ENCODE data around the gene FFAR2.

Gene FFAR2

GRCh38 chr19:35439921-35440320 is 8.1 kb upstream of the FFAR2 start:
- H3K4me2 ChIP-seq (ENCODE audit: low read length) = no peak overlapping the region
- no peaks in the 10 kb centered on the region for H3K36me3 ChIP-seq (ENCODE audit: control insufficient read depth, low read length)
- H3K79me2 ChIP-seq (ENCODE audit: control insufficient read depth, low read length) = no peaks in the 10 kb centered on the region
- peaks cover 28% of the 10 kb centered on the region for H3K4me1 ChIP-seq (ENCODE audit: control insufficient read depth, low read length)
- H3F3A ChIP-seq (ENCODE audit: control insufficient read depth, insufficient read depth) = no peaks in the 10 kb centered on the region
- peaks cover 60% of the 10 kb centered on the region for H3K27me3 ChIP-seq (ENCODE audit: control insufficient read depth, low read length)
- H3K4me3 ChIP-seq (ENCODE audit: low read length) = no peak overlapping the region
- H3K9me3 ChIP-seq (ENCODE audit: control insufficient read depth, insufficient read depth, low read length) = no peaks in the 10 kb centered on the region
- no peak overlapping the region for H3K27ac ChIP-seq (ENCODE audit: low read depth, low read length)
- H3K9me2 ChIP-seq (replicated peaks; ENCODE audit: control insufficient read depth, low read length) = no peaks in the 10 kb centered on the region
- no peaks in the 10 kb centered on the region for H4K20me1 ChIP-seq (ENCODE audit: control insufficient read depth, insufficient read depth, low read depth, low read length)
- TF ChIP-seq EZH2phosphoT487 (IDR thresholded peaks at IDR 0.05; ENCODE audit: borderline replicate concordance, low read length) = no peak
- no peak for TF ChIP-seq CTCF (IDR thresholded peaks at IDR 0.05; ENCODE audit: low read depth, low read length, poor library complexity, severe bottlenecking)

- no peak overlapping the region for H3K4me3 ChIP-seq (ENCODE audit: low read length)
- H3K4me1 ChIP-seq (ENCODE audit: control insufficient read depth, low read length) = peaks cover 22% of the 10 kb centered on the region
- H3K27ac ChIP-seq (ENCODE audit: low read depth, low read length) = no peak overlapping the region
- H4K20me1 ChIP-seq (ENCODE audit: control insufficient read depth, insufficient read depth, low read depth, low read length) = no peaks in the 10 kb centered on the region
- TF ChIP-seq CTCF (IDR thresholded peaks at IDR 0.05; ENCODE audit: low read depth, low read length, poor library complexity, severe bottlenecking) (no peak), EZH2phosphoT487 (IDR thresholded peaks at IDR 0.05; ENCODE audit: borderline replicate concordance, low read length) (no peak)
- no peaks in the 10 kb centered on the region for H3F3A ChIP-seq (ENCODE audit: control insufficient read depth, insufficient read depth)
- no peaks in the 10 kb centered on the region for H3K79me2 ChIP-seq (ENCODE audit: control insufficient read depth, low read length)
- peaks cover 58% of the 10 kb centered on the region for H3K27me3 ChIP-seq (ENCODE audit: control insufficient read depth, low read length)
- H3K4me2 ChIP-seq (ENCODE audit: low read length) = peak overlapping the region; percentile 36
- H3K9me3 ChIP-seq (ENCODE audit: control insufficient read depth, insufficient read depth, low read length) = no peaks in the 10 kb centered on the region
- no peaks in the 10 kb centered on the region for H3K9me2 ChIP-seq (replicated peaks; ENCODE audit: control insufficient read depth, low read length)
- H3K36me3 ChIP-seq (ENCODE audit: control insufficient read depth, low read length) = no peaks in the 10 kb centered on the region
Measured at GRCh38 chr19:35442091-35442490, 6.0 kb upstream of the FFAR2 start.

- no peaks in the 10 kb centered on the region for H4K20me1 ChIP-seq (ENCODE audit: control insufficient read depth, insufficient read depth, low read depth, low read length)
- peaks cover 58% of the 10 kb centered on the region for H3K27me3 ChIP-seq (ENCODE audit: control insufficient read depth, low read length)
- TF ChIP-seq EZH2phosphoT487 (IDR thresholded peaks at IDR 0.05; ENCODE audit: borderline replicate concordance, low read length) = no peak
- no peak for TF ChIP-seq CTCF (IDR thresholded peaks at IDR 0.05; ENCODE audit: low read depth, low read length, poor library complexity, severe bottlenecking)
- H3K36me3 ChIP-seq (ENCODE audit: control insufficient read depth, low read length) = no peaks in the 10 kb centered on the region
- H3K4me2 ChIP-seq (ENCODE audit: low read length) = no peak overlapping the region
- H3K9me3 ChIP-seq (ENCODE audit: control insufficient read depth, insufficient read depth, low read length) = no peaks in the 10 kb centered on the region
- H3K4me1 ChIP-seq (ENCODE audit: control insufficient read depth, low read length) = peaks cover 23% of the 10 kb centered on the region
- H3K4me3 ChIP-seq (ENCODE audit: low read length) = no peak overlapping the region
- no peaks in the 10 kb centered on the region for H3K79me2 ChIP-seq (ENCODE audit: control insufficient read depth, low read length)
- no peaks in the 10 kb centered on the region for H3K9me2 ChIP-seq (replicated peaks; ENCODE audit: control insufficient read depth, low read length)
- H3F3A ChIP-seq (ENCODE audit: control insufficient read depth, insufficient read depth) = no peaks in the 10 kb centered on the region
- H3K27ac ChIP-seq (ENCODE audit: low read depth, low read length) = no peak overlapping the region
Measured at GRCh38 chr19:35444735-35445134, 3.3 kb upstream of the FFAR2 start.

All from DOHH2 (cell line).